ENCODE measurements around the gene DIAPH1. TPM values are rescaled to one million over a fixed set of nuclear protein-coding genes. Genes with fewer than 3 reads are reported as not detected.

Gene DIAPH1
- polyA plus RNA-seq, 1 donor = 22.7 TPM

DNA sequence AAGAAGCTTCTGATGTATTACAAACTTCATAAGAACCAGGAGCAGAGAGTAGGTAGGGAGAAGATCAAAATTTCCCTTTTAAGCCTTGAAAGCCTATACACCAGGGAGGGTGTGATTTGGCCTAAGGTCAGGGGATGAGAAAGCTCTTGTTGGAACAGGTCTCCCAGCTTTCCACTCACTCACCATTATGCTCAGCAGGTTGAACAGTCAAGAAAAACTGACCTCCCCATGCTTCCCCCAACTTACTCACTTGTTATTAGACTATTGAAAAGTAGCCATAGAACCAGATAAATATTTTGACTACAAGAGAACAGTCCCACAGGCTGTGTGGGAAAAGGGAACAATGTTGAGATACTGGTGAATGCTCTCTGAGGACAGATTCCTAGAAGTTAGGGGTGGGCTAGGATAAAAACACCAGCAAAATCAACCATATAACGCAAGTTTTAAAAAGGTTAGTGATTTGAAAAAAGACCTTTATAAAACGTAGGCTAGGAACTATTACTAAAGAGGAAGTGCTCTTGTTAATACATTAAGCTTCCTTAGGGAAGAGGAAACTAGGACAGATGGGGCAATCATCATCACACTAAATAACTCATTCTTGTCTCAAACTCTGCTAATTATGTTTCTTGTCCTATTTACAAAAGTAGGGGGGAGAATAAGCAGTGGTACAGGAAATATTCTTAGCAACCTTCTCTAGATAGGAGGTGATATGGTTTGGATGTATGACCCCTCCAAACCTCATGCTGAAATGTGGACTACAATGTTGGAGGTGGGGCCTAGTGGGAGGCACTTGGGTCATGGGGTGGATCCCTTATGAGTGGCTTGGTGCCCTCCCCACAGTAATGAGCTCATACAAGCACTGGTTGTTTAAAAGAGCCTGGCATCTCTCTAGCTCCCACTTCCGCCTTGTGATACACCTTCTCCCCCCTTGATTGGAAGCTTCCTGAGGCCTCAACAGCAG, 98.9 kb downstream of the DIAPH1 start:
- DNase-seq = no peak

- no peak for DNase-seq
Observed at GRCh38 chr5:141518618-141519015, 100.2 kb downstream of the DIAPH1 start.

DNA sequence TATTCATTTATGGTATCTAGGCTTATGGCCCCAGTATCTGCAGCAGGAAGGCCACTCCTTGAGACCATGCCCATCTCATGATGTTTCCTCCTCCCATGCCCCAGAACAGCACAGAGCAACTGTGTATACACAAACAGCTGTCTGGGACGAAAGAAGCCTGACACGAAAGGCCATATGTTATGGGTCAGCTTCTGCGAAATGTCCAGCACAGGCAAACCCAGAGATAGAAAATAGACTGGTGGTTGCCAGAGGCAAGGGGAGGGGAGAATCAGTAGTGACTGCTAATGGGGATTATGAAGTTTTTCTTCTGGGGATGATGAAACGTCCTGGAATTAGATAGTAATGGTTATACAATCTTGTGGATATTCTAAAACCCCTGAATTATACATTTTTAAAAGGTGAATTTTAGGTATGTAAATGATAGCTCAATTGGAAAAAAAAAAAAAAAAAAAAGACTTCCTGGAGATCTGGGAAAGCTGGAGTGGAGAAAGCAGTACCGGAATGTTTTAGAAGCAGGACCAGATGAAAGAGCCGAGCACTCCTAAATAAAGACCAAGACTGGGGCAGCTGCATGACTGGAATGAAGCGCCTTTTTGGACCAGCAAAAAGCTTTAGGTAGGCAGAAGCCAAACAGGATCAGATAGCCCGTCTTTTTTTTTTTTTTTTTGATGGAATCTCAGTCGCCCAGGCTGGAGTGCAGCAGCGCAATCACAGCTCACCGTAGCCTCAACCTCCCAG, 100.8 kb downstream of the DIAPH1 start:
- no peak for DNase-seq

DNA sequence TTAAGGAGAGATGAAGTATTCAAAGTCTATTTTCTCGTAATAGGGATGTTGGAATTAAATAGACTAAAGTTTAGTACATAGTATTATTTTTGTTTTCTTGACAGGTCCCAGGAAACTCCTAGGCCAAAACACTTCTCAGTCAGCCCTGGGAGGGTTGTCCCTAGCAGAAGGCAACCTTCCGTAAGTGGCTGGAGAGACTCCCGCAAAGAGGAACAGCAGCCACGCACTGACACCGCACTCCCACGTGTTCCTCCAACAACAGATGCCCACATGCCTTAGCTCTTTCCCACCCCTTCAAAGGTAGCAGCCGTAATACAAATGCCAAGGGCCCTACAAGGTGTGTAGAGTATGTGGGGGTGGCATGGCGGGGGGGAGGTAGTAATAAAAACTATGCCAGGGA, 101.5 kb downstream of the DIAPH1 start:
- no peak for DNase-seq

DNA sequence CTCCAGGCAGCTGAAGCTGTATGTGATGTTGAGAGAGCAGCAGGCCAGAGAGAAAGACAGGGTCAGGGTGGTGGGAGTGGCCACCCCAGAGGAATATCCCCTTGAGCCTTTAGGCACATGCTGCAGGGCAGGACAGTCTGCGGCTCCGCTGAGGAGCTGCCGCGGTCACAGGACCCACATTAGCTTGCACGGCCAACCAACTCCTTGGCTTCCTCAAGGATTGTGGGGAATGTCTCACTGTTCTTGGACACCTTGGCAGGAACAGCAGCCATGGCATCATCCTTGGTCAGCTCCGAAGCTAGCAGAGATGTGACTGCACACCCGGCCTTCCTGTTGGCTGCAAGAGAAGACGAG, 102.2 kb downstream of the DIAPH1 start:
- DNase-seq = no peak

DNA sequence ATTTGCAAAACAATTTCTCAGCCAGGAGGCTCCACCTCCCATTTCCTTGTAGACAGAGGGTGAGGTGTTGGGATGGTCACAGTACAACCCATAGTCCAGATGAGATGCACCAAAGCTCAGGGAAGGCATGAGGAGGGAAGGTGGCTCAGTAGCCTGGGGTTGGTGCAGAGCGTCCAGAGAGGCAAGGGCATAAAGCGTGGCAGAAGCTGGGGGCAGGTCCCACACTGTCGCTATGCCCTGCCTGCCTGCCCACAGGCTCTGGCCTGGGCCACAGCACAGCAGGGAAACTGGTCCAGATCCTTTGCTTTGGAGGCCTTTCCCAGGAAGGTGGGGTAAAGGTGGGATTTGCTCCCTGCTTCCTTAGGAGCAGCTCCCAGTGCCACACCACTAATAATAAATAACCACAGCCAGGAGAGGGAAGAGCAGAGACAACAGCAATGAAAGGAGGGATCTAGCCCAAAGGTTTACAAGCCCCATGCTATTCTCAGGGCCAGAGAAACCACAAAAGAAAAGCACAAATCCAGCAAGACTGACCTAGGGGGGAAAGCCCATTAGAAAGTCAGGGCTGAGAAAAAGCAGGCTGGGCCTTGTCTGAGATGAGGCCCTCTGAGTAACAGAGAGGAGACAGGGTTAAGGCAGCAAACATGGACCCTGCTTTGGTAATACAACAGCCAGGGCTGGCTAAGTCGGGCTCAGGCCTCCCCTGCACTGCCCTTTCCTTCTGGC, 102.7 kb downstream of the DIAPH1 start:
- DNase-seq = no peak

DNA sequence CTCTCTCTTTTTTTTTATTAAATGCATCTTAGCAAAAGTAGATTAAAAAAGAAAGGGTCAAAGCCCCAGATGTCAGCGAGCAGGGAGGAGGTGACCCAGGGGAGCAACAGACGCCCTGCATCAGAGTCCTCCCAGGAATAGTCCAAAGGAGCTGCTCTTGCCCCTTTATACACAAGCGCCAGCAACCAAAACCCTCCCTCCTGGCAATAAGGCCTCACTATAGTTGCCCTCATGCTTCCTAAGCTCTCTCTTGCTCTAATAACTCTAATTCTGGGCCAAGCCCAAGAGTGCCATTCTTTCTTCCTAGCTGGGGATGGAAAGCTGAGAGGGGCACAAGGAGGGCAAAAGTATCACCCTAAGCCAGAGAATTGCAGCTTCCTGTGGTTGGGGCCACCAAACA, 103.7 kb downstream of the DIAPH1 start:
- DNase-seq = no peak

GRCh38 chr5:141514330-141515133, 104.3 kb downstream of the DIAPH1 start:
- no peak for DNase-seq

DNA sequence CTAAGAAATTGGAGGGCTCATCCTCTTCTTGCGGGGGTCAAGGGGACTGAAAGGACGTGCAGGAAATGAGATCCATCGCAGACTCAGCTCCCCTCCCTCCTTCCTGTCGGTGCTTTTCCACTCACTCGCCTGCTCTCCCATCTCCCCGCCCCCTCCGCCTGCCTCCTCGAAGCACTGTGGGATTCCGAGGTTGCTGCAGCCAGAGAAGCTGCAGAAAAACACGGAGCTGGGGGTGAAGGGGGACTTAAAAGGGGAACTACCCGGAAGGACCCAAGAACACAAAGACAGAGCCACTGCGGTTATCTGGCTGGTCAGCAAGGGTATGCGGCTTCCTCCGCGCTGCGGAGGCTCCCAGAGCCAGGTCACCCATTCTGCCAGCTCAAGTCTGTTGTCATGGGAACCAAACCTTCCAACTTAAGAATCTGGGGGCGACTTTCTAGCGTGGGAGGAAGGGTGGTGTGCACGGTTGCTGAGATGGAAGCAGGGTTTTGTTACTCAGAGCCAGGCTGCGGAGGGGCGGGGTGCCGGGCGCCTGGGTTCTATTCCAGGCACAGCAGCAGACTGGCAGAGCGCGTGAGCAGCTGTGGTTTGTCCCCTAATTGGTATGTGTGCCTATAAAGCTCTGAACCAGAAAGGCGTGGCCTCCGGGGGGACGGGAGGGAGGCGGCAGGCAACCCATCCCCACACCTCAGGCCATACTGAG, 105.0 kb downstream of the DIAPH1 start:
- DNase-seq = peak; percentile 89

DNA sequence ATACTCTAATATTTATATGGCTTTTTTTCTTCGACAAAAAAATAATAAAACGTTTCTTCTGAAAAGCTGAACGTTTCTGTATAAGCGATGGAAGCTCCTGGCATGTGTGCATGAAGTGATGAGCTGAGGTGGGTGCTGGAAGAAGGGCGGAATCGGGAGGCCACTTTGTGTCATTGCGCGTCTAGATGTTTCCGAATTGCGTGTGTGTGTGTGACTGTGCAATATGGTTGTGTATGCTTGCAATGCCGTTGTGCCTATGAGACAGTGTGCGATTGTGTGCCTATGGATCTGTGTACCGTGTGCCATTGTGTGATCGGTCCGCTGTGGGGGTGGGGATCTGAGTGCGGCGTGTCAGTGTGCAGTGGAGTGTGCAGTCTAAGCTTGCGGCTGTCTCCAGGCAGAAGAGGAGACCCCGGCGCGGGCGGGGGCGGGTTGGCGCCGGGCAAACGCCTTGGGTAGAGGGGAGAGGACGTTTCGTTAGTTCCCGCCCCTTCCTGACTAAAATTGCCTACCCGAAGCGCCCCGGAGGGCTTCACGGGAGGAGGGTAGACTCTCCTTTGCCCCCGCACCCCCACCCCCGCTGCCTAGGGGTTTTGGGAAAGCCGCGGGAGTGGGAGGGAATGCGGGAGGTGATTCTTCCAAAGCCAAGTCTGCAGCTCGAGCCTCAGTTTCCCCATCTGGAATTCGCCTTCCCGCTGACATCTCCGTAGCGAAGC, 105.7 kb downstream of the DIAPH1 start:
- DNase-seq = peak; percentile 70

DNA sequence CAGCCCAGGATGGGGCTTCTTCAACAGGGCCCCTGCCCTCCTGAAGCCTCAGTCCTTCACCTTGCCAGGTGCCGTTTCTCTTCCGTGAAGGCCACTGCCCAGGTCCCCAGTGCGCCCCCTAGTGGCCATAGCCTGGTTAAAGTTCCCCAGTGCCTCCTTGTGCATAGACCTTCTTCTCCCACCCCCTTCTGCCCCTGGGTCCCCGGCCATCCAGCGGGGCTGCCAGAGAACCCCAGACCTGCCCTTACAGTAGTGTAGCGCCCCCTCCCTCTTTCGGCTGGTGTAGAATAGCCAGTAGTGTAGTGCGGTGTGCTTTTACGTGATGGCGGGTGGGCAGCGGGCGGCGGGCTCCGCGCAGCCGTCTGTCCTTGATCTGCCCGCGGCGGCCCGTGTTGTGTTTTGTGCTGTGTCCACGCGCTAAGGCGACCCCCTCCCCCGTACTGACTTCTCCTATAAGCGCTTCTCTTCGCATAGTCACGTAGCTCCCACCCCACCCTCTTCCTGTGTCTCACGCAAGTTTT, 106.3 kb downstream of the DIAPH1 start:
- DNase-seq = peak; percentile 67

- DNase-seq = no peak
Observed at GRCh38 chr5:141511771-141512325, 107.0 kb downstream of the DIAPH1 start.

GRCh38 chr5:141510850-141511601, 107.8 kb downstream of the DIAPH1 start:
- DNase-seq = no peak

- no peak for DNase-seq
Observed at GRCh38 chr5:141510160-141510559, 108.6 kb downstream of the DIAPH1 start.

DNA sequence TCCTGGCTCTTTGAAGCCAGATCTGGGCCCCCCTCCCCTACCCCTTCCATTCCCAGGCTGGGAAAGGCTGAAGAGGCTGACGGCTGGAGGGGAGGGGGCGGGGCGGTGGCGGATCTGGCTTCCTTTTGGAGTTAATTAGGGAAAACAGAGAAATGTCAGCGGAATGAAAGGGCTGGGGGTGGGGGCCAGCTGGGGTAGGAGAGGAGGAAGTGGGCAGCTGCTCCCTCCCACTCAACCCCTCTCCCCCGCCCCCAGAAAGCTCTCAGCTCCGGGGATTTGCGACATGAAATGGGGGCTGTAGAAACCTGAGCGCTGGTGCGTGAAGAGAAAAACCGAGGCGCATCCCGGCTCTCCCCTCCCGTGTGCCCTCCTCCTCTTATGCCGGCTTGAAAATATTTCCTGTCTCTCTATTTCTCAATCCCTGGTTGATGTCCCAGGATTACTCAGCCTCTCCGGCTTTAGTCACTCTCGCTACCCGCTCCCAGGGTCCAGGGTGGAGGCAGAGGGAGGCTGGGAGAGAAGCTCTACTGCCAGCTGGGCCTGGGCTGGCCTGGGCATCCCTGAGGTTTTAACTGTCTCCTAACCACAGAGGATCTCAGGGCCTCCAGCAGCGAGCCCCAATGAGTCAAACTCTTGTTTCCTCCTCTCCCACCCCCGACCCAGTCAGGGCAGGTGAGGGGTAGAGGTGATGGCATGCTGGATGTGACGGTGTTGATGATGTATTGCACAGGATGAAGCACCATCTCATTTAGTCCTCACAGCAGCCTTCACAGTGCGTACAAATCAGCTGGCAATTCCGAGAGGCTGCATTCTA, 109.8 kb downstream of the DIAPH1 start:
- DNase-seq = peak; percentile 70

DNA sequence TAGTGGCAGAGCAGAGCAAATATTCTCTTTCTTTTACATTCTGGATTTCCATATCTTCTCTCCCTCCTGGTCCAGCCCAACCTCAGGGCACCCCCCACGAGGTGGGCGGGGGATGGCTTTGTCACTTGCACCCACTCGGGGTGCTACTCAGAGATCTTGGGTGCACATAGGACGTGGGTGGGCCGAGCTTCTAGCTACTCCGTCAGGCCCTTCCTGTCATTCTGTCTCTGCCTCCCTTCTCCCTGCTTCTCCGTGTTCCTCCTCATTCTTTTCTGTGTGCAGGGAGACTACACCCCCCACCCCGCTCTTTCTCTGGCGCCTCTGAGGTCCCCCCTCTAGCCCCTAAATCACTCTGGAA, 110.4 kb downstream of the DIAPH1 start:
- no peak for DNase-seq

DNA sequence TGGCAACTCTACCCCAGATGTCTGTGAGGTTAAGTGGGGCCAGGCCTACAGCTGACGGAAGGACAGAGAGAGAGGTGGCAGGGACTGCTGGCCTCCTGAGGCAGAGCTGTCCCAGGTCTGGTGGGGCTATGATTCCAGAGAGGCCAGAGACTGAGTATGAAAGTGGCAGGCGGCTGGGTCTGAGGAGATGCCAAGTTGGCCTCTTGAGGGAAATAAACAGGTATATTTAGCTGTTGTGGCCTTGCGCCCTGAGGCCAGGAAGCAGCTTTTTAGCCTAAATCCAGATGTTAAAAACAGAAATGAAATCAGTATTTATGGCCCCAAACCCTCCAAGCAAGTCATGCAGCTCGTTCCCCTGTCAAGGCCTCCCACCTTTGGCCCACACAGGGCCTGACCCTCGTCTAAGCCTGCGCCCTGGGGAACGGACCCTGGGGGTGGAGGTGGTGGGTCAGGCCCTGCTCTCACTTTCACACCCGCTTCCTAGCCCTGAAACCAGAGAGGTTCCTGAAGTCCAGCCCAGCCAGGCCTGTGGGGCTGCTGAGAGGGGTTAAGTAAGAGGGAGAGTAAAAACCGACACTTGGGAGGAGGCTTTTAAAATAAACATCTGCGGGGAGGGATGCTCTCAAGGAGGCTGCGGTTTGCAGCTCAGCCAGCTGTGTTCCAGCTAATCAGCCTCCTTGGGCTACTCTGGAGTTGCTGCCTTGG, 111.3 kb downstream of the DIAPH1 start:
- DNase-seq = peak; percentile 82

Measured in hindlimb muscle (tissue), 1 donor.